NCI-H187 treated with DMSO at 0.1 percent for 48 hours (cell line): Measurements from ENCODE around the gene NPDC1.

ENCODE experiments used
- DNase-seq: peaks from one replicate; lab custom pipeline; 2025; lab: John Stamatoyannopoulos, UW

The NPDC1 gene

GRCh38 chr9:136992819-136993369 lies 53.1 kb downstream of the NPDC1 start:
- no peak for DNase-seq

GRCh38 chr9:136991993-136992818 lies 53.8 kb downstream of the NPDC1 start, which contains the start of gene PAXX:
TSS of gene PAXX (plus strand) at chr9:136992422. CDS start at chr9:136992444, 22 bp downstream.
- peak; percentile 9 for DNase-seq

GRCh38 chr9:136990242-136990911 lies 55.6 kb downstream of the NPDC1 start:
- no peak for DNase-seq
